Measurements from ENCODE around the gene DNAAF5.

DNAAF5 gene

GRCh38 chr7:835485-836401, 109.2 kb downstream of the DNAAF5 start:
- Histone ChIP-seq H3K4me1 (peaks cover 48% of the 10 kb centered on the region), H3K27me3 (no peaks in the 10 kb centered on the region), H3K9ac (no peak overlapping the region), H3K4me3 (no peak overlapping the region), H3K9me3 (no peaks in the 10 kb centered on the region), H3K27ac (no peak overlapping the region), H3K36me3 (peaks cover 80% of the 10 kb centered on the region), H3K4me2 (peak overlapping the region; percentile 55), H4K20me1 (peaks cover 92% of the 10 kb centered on the region)
- no peak for TF ChIP-seq Cebpa-rat (IDR thresholded peaks at IDR 0.05)
